DND-41 (cell line): ENCODE data around the gene BCLAF3.

ENCODE experiments used
- CTCF ChIP-seq: IDR thresholded peaks from 2 replicates; pipeline ENCODE4 v1.5.1; 2012; ENCODE audit warnings: borderline replicate concordance, low read length, moderate library complexity, mild to moderate bottlenecking; ENCODE audit not compliant: poor library complexity, severe bottlenecking; ENCODE audit errors: extremely low read depth
- EZH2 ChIP-seq: IDR thresholded peaks from 3 replicates; pipeline ENCODE4 v1.6.1; 2012; ENCODE audit warnings: borderline replicate concordance, low read depth, mild to moderate bottlenecking, moderate library complexity, low read length, inconsistent platforms; ENCODE audit not compliant: severe bottlenecking

- TF ChIP-seq CTCF = no peak
- no peak for TF ChIP-seq EZH2
Measured at GRCh38 chrX:19964017-19964710, 26.7 kb downstream of the BCLAF3 start.
